HG03565 (cell line): Measurements from ENCODE around the gene IFNGR1.
"Not testable (repeated sequence)": the region's sequence is repeated elsewhere in the genome, so short reads cannot be mapped to it uniquely, and the experiment has no call there.

ENCODE experiments used
- ATAC-seq: cut with Tn5 transposase; IDR thresholded peaks from one replicate; pipeline ENCODE4 v1.9.1; 2021; ENCODE audit warnings: mild to moderate bottlenecking, moderate library complexity; ENCODE audit not compliant: unreplicated experiment

The IFNGR1 gene

DNA sequence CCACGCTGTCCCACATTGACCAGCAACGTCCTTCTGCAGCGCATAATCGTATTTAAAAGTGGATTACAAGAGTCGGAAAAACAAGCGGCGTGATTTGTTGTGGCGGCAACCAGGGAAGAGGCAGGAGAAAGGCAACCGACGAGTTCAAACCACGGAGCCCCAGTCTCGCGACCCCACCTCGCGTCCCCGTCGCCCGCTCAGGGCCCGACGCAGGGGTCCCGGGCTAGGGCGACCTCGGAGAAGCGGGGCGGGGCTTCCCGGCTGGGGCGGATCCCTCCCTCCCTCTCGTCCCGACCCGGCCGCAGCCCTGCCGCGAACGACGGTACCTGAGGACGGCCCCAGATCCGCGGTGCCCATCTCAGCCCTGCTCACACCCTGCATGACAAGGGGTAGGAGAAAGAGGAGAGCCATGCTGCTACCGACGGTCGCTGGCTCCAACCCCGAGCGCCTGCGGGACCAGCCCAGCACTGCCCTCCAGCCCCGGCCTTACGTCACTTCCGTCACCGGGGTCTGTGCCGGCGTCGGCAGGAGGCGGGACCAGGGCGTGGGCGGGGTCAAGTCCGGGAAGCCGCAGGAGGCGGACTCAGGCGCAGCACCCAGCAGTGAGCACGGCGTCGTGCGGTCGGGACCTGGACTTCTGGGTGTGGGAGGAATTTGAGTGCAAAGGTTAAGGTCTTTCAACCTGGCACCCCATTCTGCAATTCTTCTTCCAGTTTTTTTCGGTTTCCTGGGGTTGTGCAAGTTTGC, at the start of gene IFNGR1:
IFNGR1 (minus strand) TSS at position 469 of the 747 bp plus-strand sequence; CDS start at position 411, 58 bp downstream.
- peak; percentile 70 for ATAC-seq

DNA sequence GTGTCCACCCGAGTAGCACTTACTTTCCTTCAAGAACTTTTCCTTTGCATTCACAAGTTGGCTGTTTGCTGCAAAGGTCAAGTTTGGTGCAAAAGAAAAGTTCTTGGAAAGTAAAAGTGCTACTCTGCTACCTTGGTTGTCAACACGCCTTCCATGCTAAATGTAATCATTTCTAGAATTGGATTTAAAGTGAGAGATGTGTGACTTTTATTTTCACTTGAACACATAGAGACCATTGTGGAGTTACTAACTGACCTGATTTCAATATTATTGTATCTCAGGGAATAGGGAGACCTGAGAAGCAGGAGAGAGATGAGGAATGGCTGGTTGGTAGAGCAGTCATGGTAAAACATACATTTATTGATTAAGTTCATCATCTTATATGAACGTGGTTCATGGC, 49.7 kb upstream of the IFNGR1 start:
- no peak for ATAC-seq

- no peak for ATAC-seq
Observed at GRCh38 chr6:137266309-137266586, 47.1 kb upstream of the IFNGR1 start.

- ATAC-seq, result no peak
Observed at GRCh38 chr6:137265561-137266308, 46.5 kb upstream of the IFNGR1 start.

DNA sequence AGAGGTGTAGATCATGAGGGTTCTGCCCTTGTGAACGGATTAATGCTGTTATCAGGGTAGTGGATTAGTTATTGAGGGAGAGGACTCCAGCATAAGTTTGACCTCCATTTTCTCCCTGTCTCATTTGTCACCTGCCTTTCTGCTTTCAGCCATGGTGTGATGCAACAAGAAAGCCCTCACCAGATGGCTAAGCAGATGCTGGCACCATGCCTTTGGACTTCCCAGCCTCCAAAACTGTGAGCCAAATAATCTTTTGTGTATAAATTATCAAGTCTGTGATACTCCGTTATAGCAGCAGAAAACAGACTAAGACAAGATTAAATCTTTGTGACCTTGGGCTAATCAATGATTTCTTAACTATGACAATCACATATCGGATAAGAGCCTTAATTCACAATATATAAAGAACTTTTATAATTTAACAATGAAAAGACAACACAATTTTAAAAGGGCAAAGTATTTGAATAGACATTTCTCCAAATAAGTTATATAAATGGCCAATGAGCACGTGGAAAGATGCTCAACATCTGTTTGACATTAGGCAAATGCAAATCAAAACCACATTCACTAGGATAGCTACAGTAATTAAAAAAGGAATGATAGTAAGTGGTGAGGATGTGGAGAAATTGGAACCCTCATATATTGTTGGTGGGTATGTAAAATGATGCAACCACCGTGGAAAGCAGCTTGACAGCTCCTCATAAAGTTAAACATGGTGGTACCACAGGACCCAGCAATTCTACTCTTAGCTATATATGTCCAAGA, 45.3 kb upstream of the IFNGR1 start:
- ATAC-seq, result no peak

DNA sequence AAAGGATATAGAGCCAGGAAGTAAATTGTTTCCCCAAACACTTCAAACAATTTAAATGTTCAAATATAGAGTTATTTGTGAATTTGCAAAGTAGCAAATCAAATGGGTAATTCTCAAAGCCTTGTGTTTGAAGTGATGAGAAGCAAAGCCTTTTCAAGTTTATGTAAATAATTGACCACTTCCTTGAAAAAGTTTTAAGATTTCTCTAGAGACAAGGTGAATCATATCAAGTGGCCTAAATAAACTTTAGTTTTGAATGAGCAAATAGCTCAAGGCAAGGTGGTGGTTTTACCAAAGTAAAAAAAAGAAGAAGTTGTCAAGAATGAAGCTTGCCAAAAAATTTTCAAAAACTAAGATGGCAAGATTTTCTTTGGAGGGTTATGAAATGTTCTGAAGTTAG, 42.6 kb upstream of the IFNGR1 start:
- ATAC-seq, result peak; percentile 62

- peak; percentile 6 for ATAC-seq
Observed at GRCh38 chr6:137261361-137261760, 42.2 kb upstream of the IFNGR1 start.

GRCh38 chr6:137260217-137260616, 41.0 kb upstream of the IFNGR1 start:
- no peak for ATAC-seq

GRCh38 chr6:137259349-137259748, 40.2 kb upstream of the IFNGR1 start:
- ATAC-seq, result no peak

GRCh38 chr6:137258170-137258569, 39.0 kb upstream of the IFNGR1 start:
- ATAC-seq, result no peak

- no peak for ATAC-seq
Observed at GRCh38 chr6:137256350-137257103, 37.3 kb upstream of the IFNGR1 start.

DNA sequence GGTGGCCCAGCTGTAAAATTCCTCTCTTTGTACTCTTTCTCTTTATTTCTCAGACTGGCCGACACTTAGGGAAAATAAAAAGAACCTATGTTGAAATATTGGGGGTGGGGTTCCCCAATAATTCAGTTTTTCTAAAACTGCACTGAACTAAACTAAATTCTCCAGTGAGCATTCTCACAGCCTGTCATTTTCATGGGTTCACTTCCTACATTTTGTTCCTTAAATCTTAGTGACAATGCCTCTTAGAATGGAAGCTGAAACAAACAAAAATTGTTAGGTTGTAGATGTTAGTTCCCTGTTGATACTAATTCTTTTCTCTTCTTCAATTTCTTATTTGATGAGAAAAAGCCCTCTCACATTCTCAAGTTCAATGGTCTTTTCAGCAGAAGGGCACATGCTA, 35.8 kb upstream of the IFNGR1 start:
- ATAC-seq, result no peak

- not testable (repeated sequence) for ATAC-seq
Observed at GRCh38 chr6:137254430-137254829, 35.2 kb upstream of the IFNGR1 start.

- ATAC-seq, result no peak
Observed at GRCh38 chr6:137248702-137249101, 29.5 kb upstream of the IFNGR1 start.

DNA sequence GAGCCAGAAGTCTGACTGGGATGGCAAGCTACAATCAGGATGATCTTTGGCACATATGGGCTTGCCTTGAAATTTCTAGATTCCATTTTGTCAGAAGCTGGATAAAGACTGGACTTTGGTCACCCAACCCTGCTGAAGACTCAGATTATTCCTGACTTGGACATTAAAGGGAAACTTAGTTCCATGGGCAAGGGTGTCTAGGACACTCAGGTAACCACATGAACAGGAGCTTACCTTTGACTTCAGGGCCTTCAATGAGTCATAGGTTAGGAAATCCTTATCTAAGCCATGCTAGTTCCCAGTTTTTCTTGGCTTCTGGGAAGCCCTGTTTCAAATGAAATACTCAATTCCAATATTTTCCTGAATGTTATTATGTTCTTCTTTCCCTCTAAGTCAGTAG, 28.5 kb upstream of the IFNGR1 start:
- no peak for ATAC-seq

GRCh38 chr6:137246791-137247202, 27.6 kb upstream of the IFNGR1 start:
- ATAC-seq, result no peak

- ATAC-seq, result no peak
Observed at GRCh38 chr6:137246164-137246563, 27.0 kb upstream of the IFNGR1 start.

GRCh38 chr6:137241481-137242038, 22.4 kb upstream of the IFNGR1 start:
- no peak for ATAC-seq

DNA sequence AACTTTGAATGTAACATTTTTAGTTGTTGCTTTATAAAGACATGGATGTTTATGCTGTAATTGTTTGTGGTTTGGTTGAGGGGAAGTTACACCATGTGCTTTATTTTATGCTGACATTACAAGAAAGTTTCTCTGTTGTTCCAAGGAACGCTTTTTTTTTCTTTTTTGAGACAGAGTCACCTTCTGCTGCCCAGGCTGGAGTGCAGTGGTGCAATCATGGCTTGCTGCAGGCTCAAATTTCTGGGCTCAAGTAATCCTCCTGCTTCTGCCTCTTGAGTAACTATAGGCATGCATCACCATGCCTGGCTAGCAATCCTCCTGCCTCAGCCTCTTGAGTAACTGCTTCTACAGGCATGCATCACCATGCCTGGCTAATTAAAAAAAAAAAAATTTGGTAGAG, 21.0 kb upstream of the IFNGR1 start:
- no peak for ATAC-seq

DNA sequence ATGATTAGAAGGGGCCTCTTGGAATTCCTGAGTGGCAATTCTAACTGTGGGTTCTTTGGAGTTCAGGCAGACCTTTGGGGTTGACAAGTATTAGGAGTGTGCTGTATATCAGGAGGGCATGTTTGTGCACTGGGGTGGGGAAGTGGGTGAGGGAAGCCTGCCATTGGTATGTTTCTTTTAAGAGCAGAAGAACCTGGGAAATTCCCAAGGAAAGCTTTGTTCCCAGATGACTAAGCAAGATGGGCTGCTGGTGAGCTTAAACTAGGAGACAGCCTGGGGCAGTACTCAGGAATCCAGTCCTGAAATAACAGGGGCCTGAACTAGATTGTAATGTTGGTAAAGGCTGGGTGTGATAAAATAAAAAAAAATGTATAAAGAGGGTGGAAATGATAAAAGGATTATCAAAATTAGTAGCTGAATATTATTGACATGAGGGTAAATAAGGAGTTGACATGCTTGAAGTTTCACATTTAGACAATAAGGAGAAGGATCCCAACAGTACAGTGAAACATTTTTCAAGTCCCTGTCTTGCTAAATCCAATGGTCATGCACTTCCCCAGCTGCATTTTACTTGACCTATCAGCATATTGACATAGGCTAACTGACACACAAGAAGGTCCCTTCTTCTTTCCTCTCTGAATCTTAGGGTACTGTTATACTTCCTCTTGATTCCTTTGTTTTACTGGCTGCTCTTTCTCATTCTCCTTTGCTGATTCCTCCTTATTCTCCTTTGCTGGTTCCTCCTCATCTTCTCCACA, 18.4 kb upstream of the IFNGR1 start:
- no peak for ATAC-seq
